Posterior vena cava (tissue), 2 donors: ENCODE results near the gene CCL26. TPM values are rescaled to one million over a fixed set of nuclear protein-coding genes. Genes with fewer than 3 reads are reported as not detected.
"Not testable (repeated sequence)": the region's sequence is repeated elsewhere in the genome, so short reads cannot be mapped to it uniquely, and the experiment has no call there.

Experiments
- DNase-seq: peaks from one replicate; pipeline ENCODE4 v3.0.0-alpha.2; 2020; ENCODE audit warnings: low spot score
- intact Hi-C, 2 donors: fragments of 100-400 bp; cut with DNase I; formaldehyde crosslinking; loops; one replicate each; pipeline versions ENCODE4 v1.14.1 to v1.14.2; 2022 to 2023
- total RNA-seq, 2 donors: library from RNA; stranded (reverse); fragmentation: NEBNext Ultra II Directional; extraction: Animal tissue kit (Norgen Biotek cat#: 25700); gene quantifications; one replicate each; pipeline ENCODE4 v1.2.1, GENCODE V29; 2021
- donor health status: DM: yes; HTN: yes; CAD: no.
- donor health status: DM: yes; HTN: yes; CAD: no.

The CCL26 gene
- total RNA-seq, 2 donors from 2014 or later: 0.97 to 1.00 TPM

GRCh38 chr7:75795831-75796285 is 23.8 kb upstream of the CCL26 start:
- DNase-seq: peak; percentile 91
- intact Hi-C loops: no loop called here

DNA sequence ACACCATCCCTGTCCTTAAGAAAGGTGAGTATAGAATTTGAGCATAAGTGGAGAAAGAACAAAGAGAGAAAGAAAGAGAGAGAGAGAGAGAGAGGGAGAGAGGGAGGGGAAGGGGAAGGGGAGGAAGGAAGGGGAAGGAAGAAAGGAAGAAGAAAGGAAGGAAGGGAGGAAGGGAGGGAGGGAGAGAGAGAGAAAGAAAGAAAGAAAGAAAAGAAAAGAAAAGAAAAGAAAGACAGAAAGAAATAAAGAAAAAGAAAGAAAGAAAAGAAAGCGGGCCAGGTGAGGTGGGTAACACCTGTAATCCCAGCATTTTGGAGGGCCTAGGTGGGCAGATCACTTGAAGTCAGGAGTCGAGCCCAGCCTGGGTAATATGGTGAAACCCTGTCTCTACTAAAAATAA is 21.7 kb upstream of the CCL26 start:
- DNase-seq: no peak
- intact Hi-C loops: no loop called here

DNA sequence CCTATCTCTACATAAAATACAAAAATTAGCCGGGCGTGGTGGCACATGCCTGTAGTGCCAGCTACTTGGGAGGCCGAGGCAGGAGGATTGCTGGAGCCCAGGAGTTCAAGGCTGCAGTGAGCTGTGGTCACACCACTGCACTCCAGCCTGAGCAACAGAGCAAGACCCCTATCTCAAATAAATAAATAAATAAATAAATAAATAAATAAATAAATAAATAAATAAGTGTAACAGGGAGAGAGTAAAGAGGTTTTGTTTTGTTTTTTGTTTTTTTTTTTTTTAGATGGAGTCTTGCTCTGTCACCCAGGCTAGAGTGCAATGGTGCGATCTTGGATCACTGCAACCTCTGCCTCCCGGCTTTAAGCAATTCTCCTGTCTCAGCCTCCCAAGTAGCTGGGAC is 20.6 kb upstream of the CCL26 start:
- intact Hi-C loops, DNase-seq: not testable (repeated sequence)

GRCh38 chr7:75789361-75789924 is 17.4 kb upstream of the CCL26 start:
- no peak for DNase-seq

DNA sequence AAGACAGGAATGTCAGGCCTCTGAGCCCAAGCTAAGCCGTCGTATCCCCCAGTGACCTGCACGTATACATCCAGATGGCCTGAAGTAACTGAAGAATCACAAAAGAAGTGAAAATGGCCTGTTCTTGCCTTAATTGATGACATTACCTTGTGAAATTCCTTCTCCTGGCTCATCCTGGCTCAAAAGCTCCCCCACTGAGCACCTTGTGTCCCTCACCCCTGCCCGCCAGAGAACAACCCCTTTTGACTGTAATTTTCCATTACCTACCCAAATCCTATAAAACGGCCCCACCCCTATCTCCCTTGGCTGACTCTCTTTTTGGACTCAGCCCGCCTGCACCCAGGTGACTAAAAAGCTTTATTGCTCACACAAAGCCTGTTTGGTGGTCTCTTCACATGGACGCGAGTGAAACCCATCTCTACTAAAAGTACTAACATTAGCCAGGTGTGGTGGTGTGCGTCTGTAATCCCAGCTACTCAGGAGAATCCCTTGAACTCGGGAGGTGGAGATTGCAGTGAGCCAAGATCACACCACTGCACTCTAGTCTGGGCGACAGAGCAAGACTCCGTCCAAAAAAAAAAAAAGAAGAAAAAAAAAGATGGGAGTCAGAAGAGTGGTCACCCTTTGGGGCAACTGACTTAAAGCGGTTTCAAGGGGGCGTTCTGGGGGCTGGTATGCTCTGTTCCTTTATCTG is 16.3 kb upstream of the CCL26 start:
- DNase-seq, intact Hi-C loops: not testable (repeated sequence)

More at GRCh38 chr7:75789361-75789924, 17.4 kb upstream of the CCL26 start:
- intact Hi-C loops: no loop called here

- intact Hi-C loops, DNase-seq: not testable (repeated sequence)
Observed at GRCh38 chr7:75783058-75783457, 11.0 kb upstream of the CCL26 start.

DNA sequence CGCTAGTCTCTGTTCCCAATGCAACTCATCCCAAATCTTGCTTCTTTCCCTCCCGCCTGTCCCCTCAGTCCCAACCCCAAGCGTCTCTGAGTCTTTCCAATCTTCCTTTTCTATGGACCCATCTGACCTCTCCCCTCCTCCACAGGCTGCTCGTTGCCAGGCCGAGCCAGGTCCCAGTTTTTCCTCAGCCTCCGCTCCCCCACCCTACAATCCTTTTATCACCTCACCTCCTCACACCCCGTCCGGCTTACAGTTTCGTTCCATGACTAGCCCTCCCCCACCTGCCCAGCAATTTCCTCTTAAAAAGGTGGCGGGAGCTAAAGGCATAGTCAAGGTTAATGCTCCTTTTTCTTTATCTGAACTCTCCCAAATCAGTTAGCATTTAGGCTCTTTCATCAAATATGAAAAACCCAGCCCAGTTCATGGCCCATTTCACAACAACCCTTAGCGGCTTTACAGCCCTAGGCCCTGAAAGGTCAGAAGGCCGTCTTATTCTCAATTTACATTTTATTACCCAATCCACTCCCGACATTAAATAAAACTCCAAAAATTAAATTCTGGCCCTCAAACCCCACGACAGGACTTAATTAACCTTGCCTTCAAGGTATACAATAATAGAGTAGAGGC is 8.7 kb upstream of the CCL26 start:
- DNase-seq, intact Hi-C loops: not testable (repeated sequence)

- DNase-seq, intact Hi-C loops: not testable (repeated sequence)
Observed at GRCh38 chr7:75779516-75779915, 7.5 kb upstream of the CCL26 start.

- DNase-seq, intact Hi-C loops: not testable (repeated sequence)
Observed at GRCh38 chr7:75779035-75779434, 7.0 kb upstream of the CCL26 start.

- DNase-seq: no peak
- intact Hi-C loops: no loop called here
Observed at GRCh38 chr7:75776295-75776971, 4.4 kb upstream of the CCL26 start.

GRCh38 chr7:75773958-75774357 is 1.9 kb upstream of the CCL26 start:
- intact Hi-C loops, DNase-seq: not testable (repeated sequence)

- intact Hi-C loops: no loop called here
- no peak for DNase-seq
Observed at GRCh38 chr7:75771224-75771623, 787 bp downstream of the CCL26 start.

DNA sequence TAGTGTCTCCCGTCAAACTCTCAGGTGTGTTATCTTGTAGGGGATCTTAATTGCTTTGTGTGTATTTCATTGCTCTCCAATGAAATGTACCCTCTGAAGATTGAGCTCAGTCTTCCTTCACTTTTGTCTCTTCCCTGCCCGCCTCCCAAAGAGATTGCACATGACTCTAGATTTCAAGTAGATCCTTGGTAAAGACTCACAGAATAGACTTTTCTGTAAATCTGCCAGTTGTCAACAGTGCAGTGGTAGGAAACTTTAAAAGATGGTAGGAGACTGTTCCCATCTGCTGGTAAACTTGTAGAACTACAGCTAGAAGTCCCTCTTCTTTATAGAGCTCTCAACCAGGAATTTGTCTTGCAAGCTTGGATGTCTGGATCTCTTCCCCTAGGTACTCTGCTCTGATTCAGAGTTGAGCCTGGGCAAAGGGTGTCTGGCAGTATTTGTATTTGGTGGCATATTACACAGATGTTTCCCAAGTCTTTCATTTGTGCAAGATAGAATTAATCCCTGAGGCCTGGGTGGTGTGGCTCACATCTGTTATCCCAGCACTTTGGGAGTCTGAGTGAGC is 9.6 kb downstream of the CCL26 start:
- no peak for DNase-seq
- intact Hi-C loops: no loop called here

DNA sequence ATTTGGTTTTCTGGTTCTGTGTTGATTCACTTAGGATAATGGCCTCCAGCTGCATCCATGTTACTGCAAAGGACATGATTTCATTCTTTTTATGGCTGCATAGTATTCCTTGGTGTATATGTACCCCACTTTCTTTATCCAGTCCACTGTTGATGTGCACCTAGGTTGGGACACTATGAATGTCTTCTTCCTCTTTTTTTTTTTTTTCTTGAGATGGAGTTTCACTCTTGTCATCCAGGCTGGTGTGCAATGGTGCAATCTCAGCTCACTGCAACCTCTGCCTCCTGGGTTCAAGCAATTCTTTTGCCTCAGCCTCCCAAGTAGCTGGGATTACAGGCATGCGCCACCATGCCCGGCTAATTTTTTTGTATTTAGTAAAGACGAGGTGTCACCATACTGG is 10.2 kb downstream of the CCL26 start:
- intact Hi-C loops, DNase-seq: not testable (repeated sequence)

DNA sequence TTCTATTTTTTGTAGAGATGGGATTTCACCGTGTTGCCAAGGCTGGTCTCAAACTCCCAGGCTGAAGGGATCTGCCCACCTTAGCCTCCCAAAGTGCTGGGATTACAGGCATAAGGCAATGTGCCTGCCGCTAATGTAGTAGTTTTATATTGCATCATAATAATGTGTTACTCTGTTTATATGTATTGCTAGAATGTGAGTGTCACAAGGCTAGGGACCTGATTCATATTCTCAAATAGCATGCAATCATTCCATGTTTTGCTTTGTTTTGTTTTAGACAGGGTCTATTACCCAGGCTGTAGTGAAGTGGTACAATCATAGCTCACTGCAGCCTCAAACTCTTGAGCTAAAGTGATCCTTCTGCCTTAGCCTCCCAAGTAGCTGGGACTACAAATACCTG is 13.5 kb downstream of the CCL26 start:
- DNase-seq: no peak
- intact Hi-C loops: loop anchor here in 1 of 2 donors (5.0 kb wide), 1 partner anchor 126 kb away; no protein-coding TSS in a partner anchor

- DNase-seq: no peak
- intact Hi-C loops: loop anchor here in 1 of 2 donors (5.0 kb wide), 1 partner anchor 126 kb away; no protein-coding TSS in a partner anchor
Observed at GRCh38 chr7:75757860-75758259, 14.2 kb downstream of the CCL26 start.

- intact Hi-C loops: loop anchor here in 1 of 2 donors (5.0 kb wide), 1 partner anchor 125 kb away; no protein-coding TSS in a partner anchor
- no peak for DNase-seq
Observed at GRCh38 chr7:75756991-75757676, 14.9 kb downstream of the CCL26 start.

- intact Hi-C loops: loop anchor here in 1 of 2 donors (5.0 kb wide), 1 partner anchor 124 kb away; no protein-coding TSS in a partner anchor
Observed at GRCh38 chr7:75756206-75756990, 15.6 kb downstream of the CCL26 start.

More at GRCh38 chr7:75756206-75756990, 15.6 kb downstream of the CCL26 start:
- no peak for DNase-seq
